ENCODE results near the gene RANBP17.

GRCh38 chr5:171157775-171158174 is 296.0 kb downstream of the RANBP17 start:
- TF ChIP-seq POLR2AphosphoS5 (IDR thresholded peaks at IDR 0.05; ENCODE audit: low read depth) (no peak), SPI1 (IDR thresholded peaks at IDR 0.05; ENCODE audit: borderline replicate concordance, low read depth) (no peak), CTCF (IDR thresholded peaks at IDR 0.05; ENCODE audit: insufficient read depth, low read length) (no peak), REST (IDR thresholded peaks at IDR 0.05; ENCODE audit: insufficient replicate concordance, low read depth) (no peak), GABPA (IDR thresholded peaks at IDR 0.05; ENCODE audit: low read depth) (no peak)

All from HL-60 (cell line).